H9 (cell line): ENCODE results near the gene SPRYD3. TPM values are rescaled to one million over a fixed set of nuclear protein-coding genes. Genes with fewer than 3 reads are reported as not detected.

ENCODE experiments used
- DNase-seq: peaks from one replicate; pipeline ENCODE4 v3.0.0-alpha.2; 2017
- H2AFZ ChIP-seq: one replicate; pipeline ENCODE4 v1.6.1; 2013; ENCODE audit warnings: mild to moderate bottlenecking, low read length, control low read depth, moderate library complexity
- H2AK5ac ChIP-seq: 2 replicates; pipeline ENCODE4 v1.6.1; 2013; ENCODE audit warnings: low read length, control low read depth, mixed read lengths; ENCODE audit not compliant: insufficient read length
- H2BK120ac ChIP-seq: one replicate; pipeline ENCODE4 v1.6.1; 2013; ENCODE audit warnings: low read depth, mild to moderate bottlenecking, low read length, control low read depth, inconsistent platforms; ENCODE audit not compliant: poor library complexity, severe bottlenecking
- H2BK12ac ChIP-seq: 2 replicates; pipeline ENCODE4 v1.6.1; 2013; ENCODE audit warnings: low read length, control low read depth, mixed read lengths, low read depth; ENCODE audit not compliant: insufficient read length
- H2BK15ac ChIP-seq: 2 replicates; pipeline ENCODE4 v1.6.1; 2013; ENCODE audit warnings: low read depth, low read length, control low read depth
- H2BK20ac ChIP-seq: one replicate; pipeline ENCODE4 v1.6.1; 2013; ENCODE audit warnings: low read depth, mild to moderate bottlenecking, low read length, control low read depth, inconsistent platforms; ENCODE audit not compliant: poor library complexity, severe bottlenecking
- H2BK5ac ChIP-seq: 2 replicates; pipeline ENCODE4 v1.6.1; 2013; ENCODE audit warnings: low read length, control low read depth, mixed read lengths; ENCODE audit not compliant: insufficient read length
- H3K14ac ChIP-seq: 2 replicates; pipeline ENCODE4 v1.6.1; 2013; ENCODE audit warnings: low read length, control low read depth; ENCODE audit not compliant: insufficient read depth
- H3K18ac ChIP-seq: 2 replicates; pipeline ENCODE4 v1.6.1; 2013; ENCODE audit warnings: low read depth, mild to moderate bottlenecking, mixed read lengths, low read length, control low read depth; ENCODE audit not compliant: insufficient read length
- H3K23ac ChIP-seq: 2 replicates; pipeline ENCODE4 v1.6.1; 2013; ENCODE audit warnings: low read length, control low read depth, mixed read lengths, low read depth; ENCODE audit not compliant: insufficient read length
- H3K23me2 ChIP-seq: 2 replicates; pipeline ENCODE4 v1.6.1; 2013; ENCODE audit warnings: low read depth, mild to moderate bottlenecking, mixed read lengths, low read length, control low read depth; ENCODE audit not compliant: insufficient read length, poor library complexity, severe bottlenecking
- H3K27ac ChIP-seq: 2 replicates; pipeline ENCODE4 v1.5.1; 2013; ENCODE audit warnings: low read length, control low read depth, mixed read lengths, low read depth; ENCODE audit not compliant: insufficient read length
- H3K27me3 ChIP-seq: 2 replicates; pipeline ENCODE4 v1.6.1; 2013; ENCODE audit warnings: low read length, control low read depth, inconsistent platforms; ENCODE audit not compliant: insufficient read depth
- H3K4ac ChIP-seq: 2 replicates; pipeline ENCODE4 v1.6.1; 2013; ENCODE audit warnings: low read depth, mild to moderate bottlenecking, control low read depth, inconsistent platforms, low read length, moderate library complexity
- H3K4me1 ChIP-seq: 2 replicates; pipeline ENCODE4 v1.6.1; 2013; ENCODE audit warnings: low read length, control low read depth, inconsistent platforms; ENCODE audit not compliant: insufficient read depth
- H3K4me2 ChIP-seq: 2 replicates; pipeline ENCODE4 v1.6.1; 2013; ENCODE audit warnings: low read length, control low read depth, mixed read lengths; ENCODE audit not compliant: insufficient read length, insufficient read depth
- H3K56ac ChIP-seq: 2 replicates; pipeline ENCODE4 v1.6.1; 2013; ENCODE audit warnings: low read depth, mild to moderate bottlenecking, mixed read lengths, low read length, control low read depth; ENCODE audit not compliant: insufficient read length
- H3K79me1 ChIP-seq: 2 replicates; pipeline ENCODE4 v1.6.1; 2013; ENCODE audit warnings: low read depth, mild to moderate bottlenecking, moderate library complexity, low read length, control low read depth, inconsistent platforms; ENCODE audit not compliant: insufficient read depth, poor library complexity, severe bottlenecking
- H3K79me2 ChIP-seq: 2 replicates; pipeline ENCODE4 v1.6.1; 2013; ENCODE audit warnings: low read length, control low read depth, inconsistent platforms; ENCODE audit not compliant: insufficient read depth
- H3K9ac ChIP-seq: 2 replicates; pipeline ENCODE4 v1.6.1; 2013; ENCODE audit warnings: low read length, control low read depth, mixed read lengths; ENCODE audit not compliant: insufficient read length; ENCODE audit errors: extremely low read depth
- H3K9me3 ChIP-seq: one replicate; pipeline ENCODE4 v1.6.1; 2013; ENCODE audit warnings: low read depth, low read length, inconsistent platforms; ENCODE audit not compliant: control insufficient read depth
- H3T11ph ChIP-seq: one replicate; pipeline ENCODE4 v1.6.1; 2013; ENCODE audit warnings: mild to moderate bottlenecking, low read length, control low read depth, inconsistent platforms
- H4K20me1 ChIP-seq: one replicate; pipeline ENCODE4 v1.6.1; 2013; ENCODE audit not compliant: control insufficient read depth, insufficient read length, insufficient read depth
- H4K5ac ChIP-seq: 2 replicates; pipeline ENCODE4 v1.6.1; 2013; ENCODE audit warnings: low read depth, mild to moderate bottlenecking, mixed read lengths, low read length, control low read depth; ENCODE audit not compliant: insufficient read length
- H4K8ac ChIP-seq: replicated peaks from 2 replicates; pipeline ENCODE4 v1.6.1; 2013; ENCODE audit warnings: low read length, control low read depth, mixed read lengths, low read depth; ENCODE audit not compliant: insufficient read length
- H4K91ac ChIP-seq: 2 replicates; pipeline ENCODE4 v1.6.1; 2013; ENCODE audit warnings: low read depth, mild to moderate bottlenecking, moderate library complexity, mixed read lengths, low read length, control low read depth; ENCODE audit not compliant: insufficient read length
- H3K27ac Mint-ChIP-seq, 3 experiments: 2 replicates in 2 of 3; 3 replicates in 1 of 3; pipeline ENCODE4 v1.8.0; 2020 to 2021; ENCODE audit warnings: mixed read lengths in 3 of 3, mild to moderate bottlenecking in 1 of 3, moderate library complexity in 1 of 3
- H3K27me3 Mint-ChIP-seq: 2 replicates; pipeline ENCODE4 v1.8.0; 2021; ENCODE audit warnings: low read depth, mild to moderate bottlenecking, moderate library complexity, mixed read lengths
- H3K36me3 Mint-ChIP-seq, 3 experiments: 2 replicates in 2 of 3; 3 replicates in 1 of 3; pipeline ENCODE4 v1.8.0; 2020 to 2021; ENCODE audit warnings: low read depth in 3 of 3, mixed read lengths in 3 of 3; ENCODE audit not compliant: insufficient read depth in 1 of 3
- H3K4me1 Mint-ChIP-seq, 2 experiments: 2 replicates each; pipeline ENCODE4 v1.8.0; 2020; ENCODE audit warnings: mixed read lengths in 2 of 2
- H3K4me3 Mint-ChIP-seq, 2 experiments: 2 replicates in 1 of 2; 3 replicates in 1 of 2; pipeline ENCODE4 v1.8.0; 2020 to 2021; ENCODE audit warnings: mild to moderate bottlenecking in 2 of 2, mixed read lengths in 2 of 2, moderate library complexity in 1 of 2
- H3K9me3 Mint-ChIP-seq, 2 experiments: 2 replicates in 1 of 2; 3 replicates in 1 of 2; pipeline ENCODE4 v1.8.0; 2020; ENCODE audit warnings: mild to moderate bottlenecking in 2 of 2, mixed read lengths in 2 of 2, moderate library complexity in 1 of 2
- CTCF ChIP-seq: fragments of 200-600 bp; sonication (generic); conservative IDR thresholded peaks from 3 replicates; pipeline ENCODE4 v1.8.0; 2021; ENCODE audit warnings: antibody characterized with exemption, mild to moderate bottlenecking
- WGBS: extraction: QIAGEN DNeasy Blood & Tissue Kit; methylation state at CpG from one replicate; pipeline ENCODE4 v1.1.7; 2013; ENCODE audit warnings: missing lambda C conversion rate, low lambda C conversion rate, mixed read lengths; ENCODE audit not compliant: insufficient read length; ENCODE audit errors: extremely low coverage; 5-methylcytosine and 5-hydroxymethylcytosine counted together
- total RNA-seq: library from RNA; stranded (reverse); gene quantifications from 2 replicates; pipeline ENCODE4 v1.2.1, GENCODE V29; 2021

SPRYD3 gene
- total RNA-seq, 1 experiment from 2014 or later, result 6.5 TPM

DNA sequence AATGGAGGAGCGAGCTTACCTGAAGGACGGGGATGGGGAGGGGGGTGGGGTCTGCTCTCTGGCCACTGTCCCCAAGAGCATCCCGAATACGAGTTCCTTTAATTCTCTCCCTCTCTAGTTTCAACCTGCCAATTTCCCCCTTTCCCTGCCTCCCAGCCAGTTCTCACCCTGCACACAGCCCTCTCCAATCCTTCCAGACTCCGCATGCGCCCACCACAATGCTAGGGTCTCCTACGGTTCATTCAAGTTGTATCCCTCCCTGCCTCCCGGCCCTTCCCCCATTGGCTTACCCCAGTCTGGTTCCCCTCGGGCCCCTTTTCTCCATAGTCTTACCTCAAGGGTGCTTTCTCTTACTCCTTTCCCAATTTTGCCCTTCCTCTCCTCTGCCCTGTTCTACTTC is 17.6 kb upstream of the SPRYD3 start:
- Histone ChIP-seq H3K56ac (no peak overlapping the region), H2BK5ac (no peak overlapping the region), H4K5ac (no peak overlapping the region), H3K27me3 (no peaks in the 10 kb centered on the region; the same call in 1 of the 2 replicates), H3K23me2 (peaks cover 24% of the 10 kb centered on the region), H2AFZ (no peak overlapping the region), H2AK5ac (no peak overlapping the region), H3K4ac (no peak overlapping the region), H3T11ph (no peak overlapping the region), H3K79me2 (no peaks in the 10 kb centered on the region), H3K27ac (no peak overlapping the region), H3K9ac (no peak overlapping the region), H4K91ac (no peak overlapping the region), H2BK15ac (no peak overlapping the region), H3K9me3 (no peaks in the 10 kb centered on the region), H3K18ac (no peak overlapping the region), H3K4me2 (peak overlapping the region; percentile 98), H2BK120ac (no peak overlapping the region), H3K79me1 (no peaks in the 10 kb centered on the region), H2BK20ac (no peak overlapping the region), H2BK12ac (no peak overlapping the region), H3K23ac (no peak overlapping the region), H4K20me1 (no peaks in the 10 kb centered on the region), H3K4me1 (peaks cover 6% of the 10 kb centered on the region; the same call in 1 of the 2 replicates), H4K8ac (no peak overlapping the region), H3K14ac (no peak overlapping the region)
- H3K27me3 Mint-ChIP-seq, result peaks cover 74% of the 10 kb centered on the region
- no peak for DNase-seq
- peaks cover 27 to 39% of the 10 kb centered on the region in 2 experiments for H3K4me1 Mint-ChIP-seq
- no CpG with 5 or more reads among the region's 9 CpGs for WGBS
- H3K9me3 Mint-ChIP-seq, result peaks cover 0 to 3% of the 10 kb centered on the region in 2 experiments; a peak in 1 of 5 replicates
- H3K27ac Mint-ChIP-seq, result no peak overlapping the region; a peak in 1 of 7 replicates
- H3K4me3 Mint-ChIP-seq, result peak overlapping the region; percentile 68 to 91
- H3K36me3 Mint-ChIP-seq, result no peaks in the 10 kb centered on the region; a peak in 1 of 7 replicates
- no peak for TF ChIP-seq CTCF
